SHP77 (cell line): ENCODE measurements around the gene C9orf50.

ENCODE experiments used
- DNase-seq, 2 experiments: peaks; one replicate each; lab custom pipeline; 2025; lab: John Stamatoyannopoulos, UW

Gene C9orf50

GRCh38 chr9:129630967-129631673 lies 10.2 kb upstream of the C9orf50 start:
- DNase-seq, result no peak

DNA sequence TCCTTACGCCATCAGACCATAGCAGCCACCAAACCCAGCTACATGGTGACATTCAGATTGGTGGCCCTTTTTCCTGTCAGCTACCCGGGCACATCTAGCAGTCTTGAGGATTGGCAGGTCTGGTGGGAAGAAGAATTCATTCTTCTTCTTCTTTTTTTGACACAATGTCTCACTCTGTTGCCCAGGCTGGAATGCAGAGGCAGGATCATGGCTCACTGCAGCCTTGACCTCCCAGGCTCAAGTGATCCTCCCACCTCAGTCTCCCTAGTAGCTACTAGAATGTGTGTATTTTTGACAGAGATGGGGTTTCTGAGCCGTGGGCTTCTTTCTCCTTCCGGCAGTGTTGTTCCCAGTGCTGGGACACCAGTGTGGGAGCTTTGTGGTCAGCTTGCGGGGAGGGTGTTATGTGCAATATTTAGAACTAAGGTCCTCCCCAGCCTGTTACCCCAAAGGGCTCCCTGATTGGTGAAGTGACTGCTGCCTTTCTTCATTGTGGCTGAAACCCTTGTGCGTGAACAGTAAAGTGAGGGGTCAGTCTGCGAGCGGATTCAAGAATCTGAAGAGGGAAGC lies 8.4 kb upstream of the C9orf50 start:
- no peak for DNase-seq

DNA sequence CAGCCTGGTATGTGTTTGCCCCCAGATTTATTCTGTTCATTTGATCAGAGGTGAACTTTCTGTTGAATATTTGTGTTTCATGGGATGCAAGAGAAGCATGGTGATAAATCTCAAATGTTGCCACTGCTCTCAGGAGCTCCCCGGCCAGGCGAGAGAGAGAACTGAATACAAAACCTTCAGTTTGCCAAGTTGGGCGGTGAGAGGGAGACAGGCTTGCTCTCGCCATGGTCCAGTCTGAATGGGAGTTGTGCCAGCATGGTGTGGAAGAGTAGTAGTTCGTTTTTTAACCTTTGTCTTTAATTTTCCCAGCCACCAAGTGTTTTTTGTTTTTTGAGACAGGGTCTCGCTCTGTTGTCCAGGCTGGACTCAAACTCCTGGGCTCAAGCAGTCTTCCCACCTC lies 7.8 kb upstream of the C9orf50 start:
- no peak for DNase-seq

GRCh38 chr9:129627556-129628440 lies 6.9 kb upstream of the C9orf50 start:
- DNase-seq, result no peak

DNA sequence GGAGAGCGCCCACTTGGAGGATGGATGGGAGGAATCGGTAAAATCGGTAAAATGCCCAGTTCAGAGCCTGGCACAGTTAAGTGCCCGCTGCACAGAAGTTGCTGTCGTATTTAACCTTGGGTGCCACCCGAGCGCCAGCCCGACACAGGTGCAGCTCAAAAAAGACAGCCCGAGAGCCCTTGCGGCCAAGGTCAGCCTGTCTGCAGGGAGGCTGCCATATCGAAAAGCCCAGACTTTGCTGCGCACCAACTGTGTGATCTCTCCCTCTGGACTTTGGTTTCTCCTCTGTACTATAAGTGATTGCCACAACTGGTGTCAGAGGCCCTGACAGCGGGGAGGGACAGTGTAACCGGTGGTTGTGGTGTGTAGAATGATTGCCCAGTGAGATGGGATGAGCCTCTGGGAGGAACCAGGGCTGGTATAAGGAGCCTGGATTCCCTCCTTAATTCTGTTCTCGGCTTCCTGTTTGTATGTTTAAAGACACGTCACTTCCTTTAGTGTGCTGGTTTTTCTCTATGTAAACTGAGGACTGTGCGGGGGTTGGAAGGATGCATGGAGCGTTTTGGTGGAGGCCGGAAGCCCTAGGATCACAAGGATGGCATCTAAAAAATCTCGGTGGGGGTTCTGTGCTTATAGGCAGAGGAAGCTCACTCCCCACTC lies 5.9 kb upstream of the C9orf50 start:
- no peak for DNase-seq

- DNase-seq, result peak; percentile 54 to 74
Observed at GRCh38 chr9:129626079-129626624, 5.3 kb upstream of the C9orf50 start, which contains the start of gene NTMT1. Gene NTMT1 (plus strand): TSS chr9:129626163. CDS start chr9:129632704, 6,541 bp downstream.

DNA sequence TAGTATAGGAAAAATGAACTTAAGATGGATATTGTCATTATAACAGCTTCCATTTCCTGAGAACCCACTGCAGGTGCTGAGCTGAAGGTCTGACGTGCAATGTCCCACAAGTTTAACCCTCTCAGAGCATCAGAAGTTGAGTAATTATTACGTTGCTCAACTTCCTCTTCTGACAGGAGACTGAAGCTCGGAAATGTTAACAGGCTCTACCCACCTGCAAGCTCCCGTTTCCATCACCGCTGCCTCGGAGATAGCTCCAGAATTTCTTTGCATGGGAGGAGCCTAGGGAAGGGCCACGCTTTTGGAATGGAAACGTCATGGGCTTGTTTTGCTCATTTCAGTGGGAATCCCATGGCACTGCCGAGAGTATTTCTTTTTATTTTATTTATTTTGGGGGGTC lies 4.0 kb upstream of the C9orf50 start:
- peak; percentile 42 to 69 for DNase-seq

GRCh38 chr9:129624168-129624759 lies 3.4 kb upstream of the C9orf50 start:
- peak; percentile 45 to 70 for DNase-seq

DNA sequence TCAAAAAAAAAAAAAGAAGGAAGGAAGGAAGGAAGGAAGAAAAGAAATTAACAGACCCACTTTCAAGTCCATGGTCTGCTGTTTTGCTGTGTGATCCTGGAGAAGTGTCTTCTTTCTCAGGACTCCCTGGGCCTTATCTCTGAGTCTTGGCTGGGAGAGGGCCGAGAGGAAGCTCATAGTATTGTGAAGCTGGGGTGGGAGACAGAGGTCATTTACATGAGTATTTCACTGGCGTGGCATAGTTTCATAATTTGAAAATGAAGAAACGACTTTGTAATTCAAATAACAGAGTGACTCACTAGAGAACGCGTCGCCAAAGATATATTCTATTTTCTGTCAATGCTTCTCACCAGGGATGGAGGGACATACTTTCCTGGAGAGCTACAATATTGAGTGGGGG lies 2.4 kb upstream of the C9orf50 start:
- no peak for DNase-seq

GRCh38 chr9:129619787-129620668 lies 873 bp downstream of the C9orf50 start:
- DNase-seq, result no peak

GRCh38 chr9:129617167-129617566 lies 3.7 kb downstream of the C9orf50 start:
- DNase-seq, result peak; percentile 49 to 60

DNA sequence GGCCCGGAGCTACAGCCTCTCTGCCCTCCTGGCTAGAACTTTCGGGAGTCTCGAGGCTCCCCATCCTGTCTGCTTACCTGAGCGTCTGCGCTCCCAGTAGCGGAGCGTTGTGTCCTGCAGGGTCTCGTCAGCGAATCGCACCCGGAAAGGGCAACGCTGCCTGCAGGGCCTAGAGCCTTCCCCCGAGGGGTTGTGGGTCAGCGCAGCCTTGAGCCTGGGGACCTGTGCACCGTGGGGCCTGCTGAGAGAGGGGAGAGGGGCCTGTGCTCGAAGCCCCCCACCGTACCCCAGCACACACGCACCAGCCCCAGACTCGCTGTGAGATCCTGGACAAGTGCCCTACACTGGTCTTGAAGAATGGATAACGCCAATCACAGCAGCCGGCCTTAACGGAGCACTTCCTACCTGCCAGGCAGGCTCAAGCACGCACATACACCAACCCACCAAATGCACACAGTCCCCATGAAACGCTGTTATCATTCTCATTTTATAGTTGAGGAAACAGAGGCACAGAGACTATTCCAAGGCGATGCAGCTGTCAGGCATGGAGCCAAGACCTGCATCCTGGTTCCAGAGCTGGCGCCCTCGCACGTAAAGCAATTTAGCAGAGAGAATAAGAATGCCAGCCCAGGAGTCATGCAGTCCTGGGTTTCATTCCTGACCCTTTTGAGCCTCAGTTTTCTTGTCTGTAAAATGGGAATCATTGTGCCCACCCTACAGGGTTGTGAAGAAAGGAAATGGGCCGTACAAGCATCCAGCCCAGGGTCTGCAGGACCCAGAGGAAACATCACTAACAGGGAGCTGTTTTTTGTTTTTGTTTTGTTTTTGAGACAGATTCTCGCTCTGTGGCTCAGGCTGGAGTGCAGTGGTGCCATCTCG lies 5.3 kb downstream of the C9orf50 start:
- DNase-seq, result no peak

DNA sequence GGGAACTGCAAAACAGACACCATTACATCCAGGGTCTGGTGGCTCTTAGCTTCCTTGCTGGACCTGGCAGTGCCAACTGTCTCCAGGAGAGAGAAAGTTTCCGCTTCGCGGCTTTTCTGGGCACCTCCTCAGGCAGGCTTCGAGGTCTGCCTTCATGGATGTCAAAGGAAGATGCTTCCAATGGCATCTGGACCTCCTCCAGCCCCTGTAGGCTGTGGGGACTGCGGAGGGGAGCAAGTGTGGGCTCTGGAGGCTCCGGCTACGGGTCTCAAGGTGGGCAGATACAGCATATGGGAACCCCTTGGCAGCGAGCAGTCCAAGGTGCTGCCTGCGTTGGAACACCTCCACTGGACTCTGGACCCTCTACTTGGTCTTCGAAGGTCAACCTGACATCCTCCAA lies 6.0 kb downstream of the C9orf50 start:
- no peak for DNase-seq

- no peak for DNase-seq
Observed at GRCh38 chr9:129613520-129614175, 7.3 kb downstream of the C9orf50 start.

GRCh38 chr9:129612815-129613519 lies 7.9 kb downstream of the C9orf50 start:
- DNase-seq, result no peak

GRCh38 chr9:129612123-129612522 lies 8.8 kb downstream of the C9orf50 start:
- no peak for DNase-seq

DNA sequence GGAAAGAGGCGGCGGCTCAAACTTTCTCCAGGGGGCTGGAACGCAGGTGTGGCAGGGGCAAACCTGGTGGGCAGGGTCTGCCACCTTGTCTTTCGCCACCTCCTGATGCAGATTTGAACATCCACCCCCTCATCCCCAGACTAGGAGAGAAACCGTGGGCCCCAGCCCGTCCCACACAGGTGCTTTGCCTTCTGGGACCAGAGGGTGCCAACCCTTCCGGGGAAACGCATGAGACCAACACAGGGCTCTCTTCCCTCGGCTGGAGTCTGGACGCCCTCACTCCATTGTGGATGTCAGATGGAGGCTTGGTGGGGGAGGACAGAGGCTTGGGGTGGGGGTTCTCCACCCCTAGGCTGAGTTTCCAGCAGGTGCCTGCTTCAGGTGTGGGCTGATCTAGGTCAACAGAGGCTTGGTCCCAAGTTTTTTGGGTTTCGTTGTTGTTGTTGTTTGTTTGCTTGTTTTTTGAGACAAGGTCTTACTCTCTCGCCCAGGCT lies 9.5 kb downstream of the C9orf50 start:
- DNase-seq, result no peak
